ENCODE measurements around the gene CHAMP1.

The CHAMP1 gene

DNA sequence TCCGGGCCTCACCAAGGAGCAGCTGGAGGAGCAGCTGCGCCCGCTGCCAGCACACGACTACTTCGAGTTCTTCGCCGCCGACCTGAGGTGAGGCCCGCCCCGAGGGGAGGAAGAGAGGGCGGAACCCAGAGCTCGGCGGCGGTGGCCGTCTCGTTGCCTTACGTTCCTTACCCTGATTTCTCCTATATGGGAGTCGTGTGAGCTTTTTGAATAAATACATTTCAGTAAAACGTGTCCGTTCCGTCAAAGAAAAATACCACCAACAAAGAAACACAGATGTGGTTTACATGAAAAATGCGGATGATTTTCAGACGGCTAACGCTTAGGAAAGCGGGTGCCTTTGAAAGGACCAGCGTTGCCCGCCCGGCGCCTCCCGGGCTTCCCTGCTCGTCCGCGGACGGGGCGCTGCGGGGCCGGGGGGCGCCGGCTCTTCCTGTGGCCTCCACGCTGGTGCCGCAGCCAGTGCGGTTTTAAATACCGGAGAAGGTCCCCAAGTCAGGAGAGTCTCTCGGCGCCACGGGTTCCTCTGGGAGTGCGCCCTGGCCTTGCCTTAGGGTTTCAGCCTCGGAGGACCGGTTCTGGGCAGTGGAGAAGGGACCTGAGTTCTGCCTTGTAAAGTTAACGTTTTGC lies 32.1 kb upstream of the CHAMP1 start:
- FAIRE-seq (peak; percentile 9), DNase-seq (ENCODE audit: insufficient read length) (peak; percentile 43)

DNA sequence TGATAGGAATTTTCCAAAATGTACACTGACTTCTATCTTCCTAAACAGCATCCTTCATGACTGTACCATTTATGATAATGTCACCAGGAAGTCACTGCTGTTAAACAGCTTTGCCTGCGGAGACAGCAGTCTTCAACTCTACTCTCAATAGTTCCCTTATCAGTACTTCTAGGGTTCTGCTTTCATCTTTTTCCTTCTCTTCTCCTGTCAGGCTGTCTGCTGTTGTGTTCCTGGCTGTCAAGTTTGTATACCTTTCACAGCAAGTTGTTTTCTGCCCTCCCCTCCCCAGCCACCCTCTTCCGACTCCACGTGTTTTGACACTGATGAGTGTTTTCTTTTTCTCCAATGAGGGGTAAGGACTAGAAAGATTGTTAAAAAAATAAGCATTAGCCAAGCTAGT lies 30.7 kb upstream of the CHAMP1 start:
- TF ChIP-seq POLR2A (IDR thresholded peaks at IDR 0.05; ENCODE audit: low read depth, low read length) (no peak), TAF1 (IDR thresholded peaks at IDR 0.05; ENCODE audit: borderline replicate concordance, low read depth, low read length) (no peak), POLR2AphosphoS5 (IDR thresholded peaks at IDR 0.05; ENCODE audit: low read depth, low read length) (no peak)
- DNase-seq (ENCODE audit: insufficient read length): no peak
- FAIRE-seq: no peak

More for the DNA sequence above, 32.1 kb upstream of the CHAMP1 start:
- TF ChIP-seq POLR2AphosphoS5 (IDR thresholded peaks at IDR 0.05; ENCODE audit: low read depth, low read length) (no peak), TAF1 (IDR thresholded peaks at IDR 0.05; ENCODE audit: borderline replicate concordance, low read depth, low read length) (no peak), POLR2A (IDR thresholded peaks at IDR 0.05; ENCODE audit: low read depth, low read length) (no peak)

DNA sequence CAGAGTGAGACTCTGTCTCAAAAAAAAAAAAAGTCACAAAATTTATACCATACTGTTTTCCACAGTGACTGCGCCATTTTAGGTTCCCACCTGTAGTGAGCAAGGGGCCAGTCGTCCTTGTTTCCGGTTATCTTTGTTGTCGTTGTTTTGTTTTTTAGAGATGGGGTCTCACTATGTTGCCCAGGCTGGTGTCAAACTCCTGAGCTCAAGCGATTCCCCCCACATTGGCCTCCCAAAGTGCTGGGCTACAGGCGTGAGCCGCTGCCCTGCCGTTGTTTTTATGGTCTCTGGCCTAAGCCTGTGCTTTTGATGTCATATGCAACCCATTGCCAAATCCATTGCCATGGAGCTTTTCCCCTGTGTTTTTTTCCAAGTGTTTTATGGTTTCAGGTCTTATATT lies 29.6 kb upstream of the CHAMP1 start:
- no peak for FAIRE-seq
- no peak for TF ChIP-seq POLR2AphosphoS5 (IDR thresholded peaks at IDR 0.05; ENCODE audit: low read depth, low read length)
- no peak for TF ChIP-seq TAF1 (IDR thresholded peaks at IDR 0.05; ENCODE audit: borderline replicate concordance, low read depth, low read length)
- TF ChIP-seq POLR2A (IDR thresholded peaks at IDR 0.05; ENCODE audit: low read depth, low read length): no peak
- DNase-seq (ENCODE audit: insufficient read length): no peak

DNA sequence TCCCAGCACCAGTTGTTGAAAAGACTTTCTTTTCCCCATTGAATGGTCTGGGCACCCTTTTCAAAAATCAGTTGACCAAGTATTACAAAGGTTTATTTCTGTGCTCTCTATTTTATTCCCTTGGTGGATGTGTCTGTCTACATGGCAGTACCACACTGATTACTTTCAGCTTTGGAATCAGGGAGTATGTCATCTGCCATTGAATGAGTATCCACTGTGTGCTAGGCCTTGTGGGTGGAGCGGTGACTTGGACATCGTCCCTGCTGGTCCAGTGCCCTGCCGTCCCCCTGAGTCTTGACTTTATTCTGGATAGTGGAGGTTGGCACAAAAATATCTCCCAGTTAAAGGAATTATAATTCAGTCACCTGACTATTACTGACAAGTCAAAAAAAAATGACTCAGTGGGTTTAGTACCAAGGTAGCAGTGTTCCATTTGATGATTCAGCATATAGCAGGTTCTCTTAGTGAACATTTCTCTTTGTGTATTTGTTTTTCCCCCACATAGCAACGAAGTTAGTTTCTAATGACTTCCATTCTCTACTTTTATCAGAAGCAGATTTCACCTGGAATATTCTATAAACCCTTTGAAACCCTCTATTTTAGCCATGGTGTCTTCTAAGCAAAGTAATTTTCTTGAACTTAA lies 29.0 kb upstream of the CHAMP1 start:
- FAIRE-seq (no peak), DNase-seq (ENCODE audit: insufficient read length) (no peak)
- TF ChIP-seq POLR2A (IDR thresholded peaks at IDR 0.05; ENCODE audit: low read depth, low read length): no peak
- no peak for TF ChIP-seq TAF1 (IDR thresholded peaks at IDR 0.05; ENCODE audit: borderline replicate concordance, low read depth, low read length)
- TF ChIP-seq POLR2AphosphoS5 (IDR thresholded peaks at IDR 0.05; ENCODE audit: low read depth, low read length): no peak

DNA sequence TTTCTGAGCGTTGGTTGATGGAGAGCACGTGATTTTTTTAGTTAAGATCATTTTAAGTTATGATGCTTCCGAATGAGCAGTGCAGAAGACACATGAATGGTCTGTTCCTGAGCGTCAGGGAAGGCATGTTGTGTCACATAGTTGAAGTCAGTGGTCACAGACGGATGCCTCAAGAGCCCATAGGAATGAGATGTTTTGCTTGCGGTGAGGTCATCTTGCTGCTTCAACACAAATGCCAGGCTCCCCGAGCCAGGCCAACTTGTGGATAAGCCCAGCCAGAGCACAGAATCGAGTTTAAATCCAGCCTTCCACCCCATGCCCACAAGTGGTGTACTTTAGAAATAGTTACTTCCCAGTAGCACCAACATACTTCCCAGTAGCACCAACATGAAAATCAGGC lies 27.5 kb upstream of the CHAMP1 start:
- FAIRE-seq (no peak), DNase-seq (ENCODE audit: insufficient read length) (no peak)

DNA sequence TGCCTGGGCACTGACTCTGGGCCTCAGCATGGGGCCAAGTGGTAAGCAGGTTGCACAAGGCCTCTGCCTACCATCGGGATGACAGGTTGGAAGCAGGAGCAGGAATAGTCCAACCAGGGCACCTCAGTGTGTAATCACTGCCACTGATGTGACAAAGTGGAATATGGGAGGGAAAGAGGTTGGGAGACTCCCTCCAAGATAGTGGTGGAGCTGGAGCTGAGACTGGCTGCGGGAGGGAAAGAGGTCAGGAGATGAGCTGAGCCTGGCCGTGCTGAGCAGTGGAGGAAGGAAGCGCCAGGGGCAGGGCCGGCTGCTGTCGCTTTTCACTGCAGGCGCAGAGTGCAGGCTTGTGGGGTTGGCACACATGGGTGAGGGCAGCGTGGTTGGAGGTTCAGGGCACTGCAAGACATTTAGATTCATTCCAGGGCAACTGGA lies 26.1 kb upstream of the CHAMP1 start:
- FAIRE-seq: no peak
- DNase-seq (ENCODE audit: insufficient read length): no peak

More for the DNA sequence above, 27.5 kb upstream of the CHAMP1 start:
- TF ChIP-seq POLR2AphosphoS5 (IDR thresholded peaks at IDR 0.05; ENCODE audit: low read depth, low read length): no peak
- no peak for TF ChIP-seq TAF1 (IDR thresholded peaks at IDR 0.05; ENCODE audit: borderline replicate concordance, low read depth, low read length)
- no peak for TF ChIP-seq POLR2A (IDR thresholded peaks at IDR 0.05; ENCODE audit: low read depth, low read length)

DNA sequence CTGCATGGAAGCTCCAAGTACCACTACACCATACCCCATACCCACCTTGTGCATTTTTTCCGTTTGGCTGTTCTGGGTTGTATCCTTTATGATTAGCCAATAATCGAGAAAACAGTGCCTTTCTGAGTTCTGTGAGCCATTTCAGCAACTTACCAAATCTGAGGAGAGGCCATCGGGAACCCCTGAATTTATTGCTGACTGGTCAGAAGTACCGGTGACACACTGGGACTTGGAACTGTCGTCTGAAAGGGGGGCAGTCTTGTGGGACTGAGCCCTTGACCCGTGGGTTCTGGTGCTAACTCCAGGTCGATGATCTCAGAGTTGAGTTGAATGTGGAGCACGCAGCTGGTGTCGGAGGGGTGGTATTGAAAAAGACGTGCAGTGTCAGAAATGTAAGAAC lies 17.9 kb upstream of the CHAMP1 start:
- no peak for TF ChIP-seq POLR2A (IDR thresholded peaks at IDR 0.05; ENCODE audit: low read depth, low read length)
- no peak for TF ChIP-seq TAF1 (IDR thresholded peaks at IDR 0.05; ENCODE audit: borderline replicate concordance, low read depth, low read length)
- no peak for TF ChIP-seq POLR2AphosphoS5 (IDR thresholded peaks at IDR 0.05; ENCODE audit: low read depth, low read length)
- FAIRE-seq (no peak), DNase-seq (ENCODE audit: insufficient read length) (no peak)

More for the DNA sequence above, 26.1 kb upstream of the CHAMP1 start:
- TF ChIP-seq POLR2A (IDR thresholded peaks at IDR 0.05; ENCODE audit: low read depth, low read length): peak; percentile 45; the same call in 1 of the 2 replicates
- no peak for TF ChIP-seq TAF1 (IDR thresholded peaks at IDR 0.05; ENCODE audit: borderline replicate concordance, low read depth, low read length)
- peak; percentile 71 for TF ChIP-seq POLR2AphosphoS5 (IDR thresholded peaks at IDR 0.05; ENCODE audit: low read depth, low read length)

DNA sequence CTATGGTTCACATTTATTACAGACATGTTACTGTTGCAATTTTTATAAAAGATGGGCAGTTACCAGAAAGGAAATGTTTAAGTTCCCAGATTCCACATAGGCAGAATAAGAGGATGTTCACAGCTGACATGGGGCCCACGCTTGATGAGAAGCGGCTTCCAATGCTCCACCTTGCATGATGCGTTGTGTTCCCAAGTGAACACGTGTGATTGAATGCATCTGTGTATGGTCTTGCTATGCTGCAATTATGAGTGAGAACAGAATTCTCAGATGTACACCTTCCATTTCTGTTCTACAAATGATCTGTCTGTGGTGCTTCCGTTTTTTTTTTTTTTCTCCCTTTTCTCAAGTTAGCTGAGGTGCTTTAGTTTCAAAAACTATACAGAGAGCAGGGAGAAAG lies 17.4 kb upstream of the CHAMP1 start:
- DNase-seq (ENCODE audit: insufficient read length) (no peak), FAIRE-seq (no peak)
- TF ChIP-seq TAF1 (IDR thresholded peaks at IDR 0.05; ENCODE audit: borderline replicate concordance, low read depth, low read length) (no peak), POLR2A (IDR thresholded peaks at IDR 0.05; ENCODE audit: low read depth, low read length) (no peak), POLR2AphosphoS5 (IDR thresholded peaks at IDR 0.05; ENCODE audit: low read depth, low read length) (no peak)

DNA sequence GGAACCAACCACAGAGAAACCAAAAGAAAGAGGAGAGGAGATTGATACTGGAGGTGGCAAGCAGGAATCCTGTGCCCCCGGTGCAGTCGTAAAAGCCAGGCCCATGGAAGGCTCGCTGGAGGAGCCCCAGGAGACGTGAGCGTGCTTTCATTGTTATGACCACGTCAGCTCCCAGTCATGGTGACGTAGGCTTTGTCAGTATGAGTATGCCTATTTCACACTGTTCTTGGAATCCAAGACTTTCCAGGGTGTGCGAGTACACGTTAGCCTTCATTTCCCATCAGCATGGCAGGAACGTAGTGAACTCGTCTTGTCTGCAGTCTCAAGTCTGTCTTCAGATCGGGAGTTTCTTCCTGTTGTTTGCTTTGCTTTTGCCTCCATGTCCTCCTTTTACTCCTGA lies 15.4 kb upstream of the CHAMP1 start:
- no peak for TF ChIP-seq TAF1 (IDR thresholded peaks at IDR 0.05; ENCODE audit: borderline replicate concordance, low read depth, low read length)
- no peak for TF ChIP-seq POLR2AphosphoS5 (IDR thresholded peaks at IDR 0.05; ENCODE audit: low read depth, low read length)
- TF ChIP-seq POLR2A (IDR thresholded peaks at IDR 0.05; ENCODE audit: low read depth, low read length): no peak
- FAIRE-seq: no peak
- no peak for DNase-seq (ENCODE audit: insufficient read length)

DNA sequence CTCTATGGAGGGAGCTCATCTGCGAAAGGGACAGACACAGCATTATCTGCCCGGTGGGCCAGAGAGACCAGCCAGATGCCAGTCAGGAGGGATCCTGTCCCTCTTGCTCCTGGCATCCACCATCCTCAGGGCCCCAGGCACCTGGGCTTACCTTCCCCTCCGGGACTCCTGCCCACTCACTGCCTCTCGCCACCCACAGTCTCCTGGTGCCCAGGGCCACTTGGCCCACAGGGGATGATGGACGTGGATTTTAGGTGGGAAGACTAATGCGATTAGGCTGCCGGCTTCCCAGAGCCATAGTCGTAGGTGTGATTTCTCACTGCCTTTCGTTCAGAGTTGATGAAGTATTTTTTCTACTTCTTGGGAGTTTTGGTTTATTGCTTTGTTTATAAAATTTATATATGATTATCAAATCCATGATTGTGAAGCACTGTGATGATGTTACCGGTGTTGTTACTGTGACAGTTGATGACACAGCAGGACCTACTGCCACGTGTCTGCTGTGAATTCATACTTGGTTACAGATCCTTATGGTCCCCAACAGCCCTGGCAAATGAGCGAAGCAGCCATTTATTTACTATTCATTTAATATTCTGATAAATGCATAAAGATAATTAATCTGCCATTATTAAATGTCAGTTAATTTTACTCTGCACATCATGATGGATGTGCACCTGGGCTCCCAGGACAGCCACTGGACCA lies 14.5 kb upstream of the CHAMP1 start:
- FAIRE-seq: no peak
- no peak for DNase-seq (ENCODE audit: insufficient read length)
- TF ChIP-seq POLR2AphosphoS5 (IDR thresholded peaks at IDR 0.05; ENCODE audit: low read depth, low read length): no peak
- no peak for TF ChIP-seq POLR2A (IDR thresholded peaks at IDR 0.05; ENCODE audit: low read depth, low read length)
- TF ChIP-seq TAF1 (IDR thresholded peaks at IDR 0.05; ENCODE audit: borderline replicate concordance, low read depth, low read length): no peak

DNA sequence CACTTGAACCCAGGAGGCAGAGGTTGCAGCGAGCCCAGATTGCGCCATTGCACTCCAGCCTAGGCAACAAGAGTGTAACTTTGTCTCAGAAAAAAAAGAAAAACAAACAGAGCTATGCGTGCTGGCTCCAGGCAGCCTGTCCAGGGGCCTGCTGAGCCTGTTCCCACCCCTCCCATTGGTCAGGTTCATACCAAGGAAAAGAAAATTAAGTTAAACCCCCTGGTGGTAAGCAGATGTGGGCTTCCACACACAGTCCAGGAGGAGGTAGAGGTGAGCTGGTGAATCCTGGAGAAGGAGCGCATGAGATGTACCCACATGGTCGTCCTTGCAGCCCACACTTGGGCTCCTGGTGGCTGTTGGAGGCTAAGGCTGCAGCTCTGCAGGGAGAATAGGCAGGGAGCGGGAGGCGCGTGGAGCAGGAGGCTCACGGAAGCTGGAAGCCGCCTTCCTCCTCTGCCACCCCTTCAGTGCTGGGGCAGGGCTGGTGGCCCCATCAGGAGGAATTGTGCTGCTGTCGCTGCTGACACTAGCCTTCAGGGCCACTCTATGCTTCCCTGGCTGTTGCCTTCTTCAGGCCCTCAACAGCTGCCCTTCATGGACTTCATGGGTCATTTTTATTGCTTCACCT lies 10.5 kb upstream of the CHAMP1 start:
- FAIRE-seq (no peak), DNase-seq (ENCODE audit: insufficient read length) (no peak)
- TF ChIP-seq POLR2A (IDR thresholded peaks at IDR 0.05; ENCODE audit: low read depth, low read length) (no peak), TAF1 (IDR thresholded peaks at IDR 0.05; ENCODE audit: borderline replicate concordance, low read depth, low read length) (no peak), POLR2AphosphoS5 (IDR thresholded peaks at IDR 0.05; ENCODE audit: low read depth, low read length) (no peak)

All from GM12892 (cell line).